HG03521 (cell line): ENCODE results near the gene TADA1.
A peak's percentile ranks its signal among the peaks of the same experiment; 100 is the strongest.

Source experiments
- ATAC-seq: cut with Tn5 transposase; IDR thresholded peaks from one replicate; pipeline ENCODE4 v1.9.1; 2021; ENCODE audit warnings: mild to moderate bottlenecking, moderate library complexity; ENCODE audit not compliant: unreplicated experiment

TADA1 gene, protein sequence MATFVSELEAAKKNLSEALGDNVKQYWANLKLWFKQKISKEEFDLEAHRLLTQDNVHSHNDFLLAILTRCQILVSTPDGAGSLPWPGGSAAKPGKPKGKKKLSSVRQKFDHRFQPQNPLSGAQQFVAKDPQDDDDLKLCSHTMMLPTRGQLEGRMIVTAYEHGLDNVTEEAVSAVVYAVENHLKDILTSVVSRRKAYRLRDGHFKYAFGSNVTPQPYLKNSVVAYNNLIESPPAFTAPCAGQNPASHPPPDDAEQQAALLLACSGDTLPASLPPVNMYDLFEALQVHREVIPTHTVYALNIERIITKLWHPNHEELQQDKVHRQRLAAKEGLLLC

GRCh38 chr1:166875734-166876539 lies at the start of gene TADA1:
Gene TADA1 (minus strand): TSS chr1:166876264. CDS start chr1:166876233, 31 bp downstream.
- peak; percentile 87 for ATAC-seq

- ATAC-seq, result no peak
Observed at GRCh38 chr1:166924823-166925541, 48.9 kb upstream of the TADA1 start.

- ATAC-seq, result no peak
Observed at GRCh38 chr1:166920561-166921475, 44.8 kb upstream of the TADA1 start.

GRCh38 chr1:166918956-166919316 lies 42.9 kb upstream of the TADA1 start:
- ATAC-seq, result no peak

- no peak for ATAC-seq
Observed at GRCh38 chr1:166918088-166918955, 42.3 kb upstream of the TADA1 start.

- ATAC-seq, result no peak
Observed at GRCh38 chr1:166915941-166916340, 39.9 kb upstream of the TADA1 start.

GRCh38 chr1:166915042-166915441 lies 39.0 kb upstream of the TADA1 start:
- no peak for ATAC-seq

GRCh38 chr1:166914111-166914510 lies 38.0 kb upstream of the TADA1 start:
- ATAC-seq, result no peak

DNA sequence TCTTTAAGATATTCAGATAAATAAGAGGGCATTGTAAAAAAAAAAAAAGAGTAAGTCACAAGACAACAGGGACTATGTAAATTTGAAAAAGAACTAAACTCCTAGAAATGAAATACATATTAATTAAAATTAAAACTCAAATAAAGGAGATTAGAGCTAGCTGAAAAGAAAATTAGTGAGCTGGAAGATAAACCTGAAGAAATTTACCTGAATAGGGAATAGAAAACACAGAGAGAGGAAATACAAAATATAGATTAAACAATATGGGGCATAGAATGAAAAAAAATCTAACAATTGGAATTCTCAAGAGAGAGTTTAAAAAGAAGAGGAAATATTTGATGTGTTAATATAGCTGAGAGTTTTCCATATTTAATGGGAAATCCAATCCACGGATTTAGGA lies 35.6 kb upstream of the TADA1 start:
- no peak for ATAC-seq

- peak; percentile 97 for ATAC-seq
Observed at GRCh38 chr1:166910396-166910994, 34.4 kb upstream of the TADA1 start.

DNA sequence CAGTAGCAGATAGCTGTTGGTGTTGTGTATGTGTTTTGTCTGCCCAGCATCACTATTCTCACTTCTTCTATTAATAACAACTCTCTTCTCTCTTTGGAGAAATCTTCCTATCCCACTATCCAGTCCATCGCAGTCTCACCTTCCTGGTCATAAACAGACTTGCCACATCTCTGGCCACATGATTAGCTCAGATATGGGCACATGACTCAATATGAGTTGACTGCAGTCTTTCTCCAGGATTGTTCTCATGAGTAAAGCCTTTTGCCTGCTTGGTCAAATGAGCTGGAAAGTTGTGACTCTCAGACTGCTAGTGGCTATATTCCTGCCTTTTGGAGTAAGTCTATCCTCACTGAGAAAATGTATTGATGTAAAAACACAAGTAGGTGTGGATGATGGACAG lies 32.9 kb upstream of the TADA1 start:
- no peak for ATAC-seq

GRCh38 chr1:166907763-166908162 lies 31.7 kb upstream of the TADA1 start:
- no peak for ATAC-seq

DNA sequence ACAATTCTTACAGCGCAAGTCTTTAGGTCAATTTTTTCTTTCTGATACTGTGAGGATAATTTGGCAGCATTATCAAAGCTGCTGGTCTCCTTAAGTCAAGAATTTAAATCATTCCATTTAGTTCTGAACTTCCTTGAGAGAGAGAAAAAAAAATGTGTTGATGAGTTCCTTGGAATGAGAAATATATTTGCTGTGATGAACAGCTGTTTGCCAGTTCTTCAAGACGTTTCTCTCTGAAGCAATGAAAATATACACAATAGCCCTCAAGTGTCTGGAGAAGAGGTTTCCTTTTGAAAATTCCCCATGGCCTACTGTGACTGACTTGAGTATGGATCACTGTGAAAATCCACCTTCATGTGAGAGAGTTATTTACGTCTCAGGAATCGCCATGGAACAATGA lies 31.0 kb upstream of the TADA1 start:
- no peak for ATAC-seq

- ATAC-seq, result no peak
Observed at GRCh38 chr1:166906647-166907046, 30.6 kb upstream of the TADA1 start.

GRCh38 chr1:166905900-166906299 lies 29.8 kb upstream of the TADA1 start:
- ATAC-seq, result no peak

GRCh38 chr1:166905136-166905535 lies 29.1 kb upstream of the TADA1 start:
- ATAC-seq, result no peak

GRCh38 chr1:166903232-166903631 lies 27.2 kb upstream of the TADA1 start:
- no peak for ATAC-seq

DNA sequence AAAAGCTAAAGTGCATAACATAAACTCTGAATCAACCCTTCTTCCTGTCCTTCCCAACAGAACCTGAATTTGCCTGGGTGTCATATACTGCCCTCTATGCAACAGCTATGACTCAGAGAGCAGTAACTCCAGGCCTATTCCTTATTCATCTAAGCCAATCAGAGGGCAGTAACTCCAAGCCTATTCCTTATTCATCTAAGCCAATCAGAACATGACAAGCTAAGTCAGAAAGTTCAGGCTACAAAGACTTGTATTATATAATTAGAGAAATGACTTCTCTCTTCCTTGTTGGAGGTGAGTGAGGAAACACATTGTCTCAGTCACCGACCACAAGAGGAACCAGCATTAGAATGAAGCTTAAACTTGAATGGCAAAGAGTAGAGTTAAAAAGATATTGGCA lies 26.2 kb upstream of the TADA1 start:
- ATAC-seq, result no peak

DNA sequence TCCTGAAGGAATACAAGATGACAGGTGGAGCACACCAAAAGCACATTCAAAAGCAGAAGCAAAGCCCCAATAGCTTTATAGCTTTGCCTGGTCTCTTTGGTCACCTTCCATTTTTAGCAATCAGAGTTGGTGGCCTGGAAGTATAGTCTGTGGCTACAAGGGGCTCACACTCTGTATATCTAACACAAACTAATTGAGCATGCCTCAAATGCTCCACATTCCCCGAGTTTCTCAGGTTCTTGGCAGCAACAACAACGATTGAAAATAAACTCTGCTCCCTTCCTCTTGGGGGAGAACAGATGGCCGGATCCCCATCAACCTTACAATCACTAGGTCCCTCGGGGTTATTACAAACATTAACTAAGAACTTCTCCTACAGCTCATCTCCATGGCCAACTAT lies 24.9 kb upstream of the TADA1 start:
- ATAC-seq, result no peak
